ENCODE data around the gene PLN.

DNA sequence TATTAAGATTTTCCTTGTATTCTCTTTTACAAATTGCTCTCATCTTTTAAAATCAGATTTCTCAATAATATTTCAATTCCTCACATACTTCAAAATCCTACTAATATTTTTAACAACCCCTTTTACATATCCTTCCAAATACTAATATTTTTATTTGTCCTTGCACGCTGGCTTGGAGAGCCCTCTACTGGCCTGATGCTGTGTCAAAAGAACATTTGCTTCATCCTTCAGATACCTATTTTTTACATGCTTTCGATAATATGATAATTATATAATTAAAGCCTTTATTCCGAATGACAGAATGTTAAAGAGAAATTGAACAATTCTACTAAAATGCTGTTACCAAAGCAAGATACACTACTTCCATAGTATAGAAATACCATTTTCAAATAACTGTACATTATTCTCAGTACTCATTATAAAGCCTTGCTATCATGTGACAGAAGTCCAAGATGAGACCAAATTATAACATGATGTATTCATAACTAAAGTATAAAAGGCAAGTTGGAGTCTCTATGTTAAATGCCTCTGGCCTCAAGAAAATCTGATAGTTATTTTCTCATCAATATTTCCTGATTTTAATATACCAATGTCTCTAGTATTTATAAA is 39.0 kb upstream of the PLN start:
- TF ChIP-seq, protein P1, sequence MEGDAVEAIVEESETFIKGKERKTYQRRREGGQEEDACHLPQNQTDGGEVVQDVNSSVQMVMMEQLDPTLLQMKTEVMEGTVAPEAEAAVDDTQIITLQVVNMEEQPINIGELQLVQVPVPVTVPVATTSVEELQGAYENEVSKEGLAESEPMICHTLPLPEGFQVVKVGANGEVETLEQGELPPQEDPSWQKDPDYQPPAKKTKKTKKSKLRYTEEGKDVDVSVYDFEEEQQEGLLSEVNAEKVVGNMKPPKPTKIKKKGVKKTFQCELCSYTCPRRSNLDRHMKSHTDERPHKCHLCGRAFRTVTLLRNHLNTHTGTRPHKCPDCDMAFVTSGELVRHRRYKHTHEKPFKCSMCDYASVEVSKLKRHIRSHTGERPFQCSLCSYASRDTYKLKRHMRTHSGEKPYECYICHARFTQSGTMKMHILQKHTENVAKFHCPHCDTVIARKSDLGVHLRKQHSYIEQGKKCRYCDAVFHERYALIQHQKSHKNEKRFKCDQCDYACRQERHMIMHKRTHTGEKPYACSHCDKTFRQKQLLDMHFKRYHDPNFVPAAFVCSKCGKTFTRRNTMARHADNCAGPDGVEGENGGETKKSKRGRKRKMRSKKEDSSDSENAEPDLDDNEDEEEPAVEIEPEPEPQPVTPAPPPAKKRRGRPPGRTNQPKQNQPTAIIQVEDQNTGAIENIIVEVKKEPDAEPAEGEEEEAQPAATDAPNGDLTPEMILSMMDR (IDR thresholded peaks at IDR 0.05), result peak in 3 of 5 experiments; percentile 37 to 46 (median 45)
- no peak for TF ChIP-seq POLR2A (IDR thresholded peaks at IDR 0.05)
- TF ChIP-seq POLR2AphosphoS5 (IDR thresholded peaks at IDR 0.05), result no peak
